ENCODE results near the gene SIGLEC15.

GRCh38 chr18:45826084-45826483 lies 609 bp downstream of the SIGLEC15 start:
- TF ChIP-seq, protein P1, sequence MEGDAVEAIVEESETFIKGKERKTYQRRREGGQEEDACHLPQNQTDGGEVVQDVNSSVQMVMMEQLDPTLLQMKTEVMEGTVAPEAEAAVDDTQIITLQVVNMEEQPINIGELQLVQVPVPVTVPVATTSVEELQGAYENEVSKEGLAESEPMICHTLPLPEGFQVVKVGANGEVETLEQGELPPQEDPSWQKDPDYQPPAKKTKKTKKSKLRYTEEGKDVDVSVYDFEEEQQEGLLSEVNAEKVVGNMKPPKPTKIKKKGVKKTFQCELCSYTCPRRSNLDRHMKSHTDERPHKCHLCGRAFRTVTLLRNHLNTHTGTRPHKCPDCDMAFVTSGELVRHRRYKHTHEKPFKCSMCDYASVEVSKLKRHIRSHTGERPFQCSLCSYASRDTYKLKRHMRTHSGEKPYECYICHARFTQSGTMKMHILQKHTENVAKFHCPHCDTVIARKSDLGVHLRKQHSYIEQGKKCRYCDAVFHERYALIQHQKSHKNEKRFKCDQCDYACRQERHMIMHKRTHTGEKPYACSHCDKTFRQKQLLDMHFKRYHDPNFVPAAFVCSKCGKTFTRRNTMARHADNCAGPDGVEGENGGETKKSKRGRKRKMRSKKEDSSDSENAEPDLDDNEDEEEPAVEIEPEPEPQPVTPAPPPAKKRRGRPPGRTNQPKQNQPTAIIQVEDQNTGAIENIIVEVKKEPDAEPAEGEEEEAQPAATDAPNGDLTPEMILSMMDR (IDR thresholded peaks at IDR 0.05 in 4 of 5, conservative IDR thresholded peaks at IDR 0.05 in 1 of 5), result no peak
- TF ChIP-seq POLR2A (IDR thresholded peaks at IDR 0.05), result no peak
